CD1c-positive myeloid dendritic cell (primary cell): Measurements from ENCODE around the gene LINGO3.
A peak's percentile ranks its signal among the peaks of the same experiment; 100 is the strongest.

Experiments
- DNase-seq: peaks from one replicate; pipeline ENCODE4 v3.0.0-alpha.2; 2016; ENCODE audit errors: extremely low spot score

Gene LINGO3

DNA sequence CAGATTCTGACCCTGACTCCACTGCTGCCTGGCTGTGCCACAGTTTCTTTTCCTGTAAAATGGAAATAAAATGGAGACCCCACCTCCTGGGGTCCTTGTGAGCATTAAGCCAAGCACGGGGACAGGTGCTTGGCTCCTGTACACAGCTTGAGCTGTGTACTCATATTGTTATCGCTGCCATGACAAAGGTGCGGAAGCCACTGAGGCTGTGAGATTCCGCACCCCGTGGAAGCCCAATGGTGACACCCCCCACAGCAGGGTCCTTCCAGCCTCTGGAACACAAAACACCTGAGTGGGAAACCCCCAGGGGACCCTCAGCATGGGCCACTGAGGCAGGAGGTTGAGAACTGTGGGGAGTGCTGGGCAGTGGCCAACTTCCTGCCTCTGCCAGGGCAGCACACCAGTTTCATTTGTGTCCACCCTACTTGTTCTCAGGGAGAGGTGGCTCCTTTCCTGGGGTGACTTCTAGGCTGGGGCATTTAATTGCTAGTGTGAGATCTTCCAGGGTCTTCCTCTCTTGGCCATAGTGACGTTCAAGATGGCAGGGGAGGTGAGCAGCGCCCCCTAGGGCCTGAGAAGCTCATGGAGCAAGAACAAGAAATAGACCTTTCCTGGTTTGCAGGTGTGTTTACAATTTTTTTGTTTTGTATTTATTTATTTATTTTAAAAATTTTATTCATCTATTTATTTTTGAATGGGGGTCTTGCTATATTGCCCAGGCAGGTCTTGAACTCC lies 46.3 kb downstream of the LINGO3 start:
- peak; percentile 64 for DNase-seq

DNA sequence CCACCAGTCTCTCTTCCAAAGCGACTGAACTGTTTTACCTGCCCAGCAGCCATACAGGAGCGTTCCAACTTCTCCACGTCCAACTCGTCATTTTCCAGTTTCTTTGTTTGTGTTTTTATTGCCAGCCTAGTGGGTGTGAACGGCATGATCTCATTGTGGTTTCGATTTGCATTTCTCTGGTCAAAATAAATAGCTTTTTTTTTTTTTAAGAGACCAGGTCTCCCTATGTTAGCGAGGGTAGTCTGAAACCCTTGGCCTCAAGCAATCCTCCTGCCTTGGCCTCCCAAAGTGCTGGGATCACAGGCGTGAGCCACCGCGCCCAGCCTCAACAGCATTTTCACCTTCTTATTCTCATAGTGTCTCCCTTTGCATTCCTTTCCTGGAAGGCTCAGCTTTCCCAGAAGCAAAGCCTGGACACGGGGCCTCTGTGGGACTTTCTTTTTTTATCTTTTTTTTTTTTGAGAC lies 47.6 kb downstream of the LINGO3 start:
- DNase-seq: no peak

DNA sequence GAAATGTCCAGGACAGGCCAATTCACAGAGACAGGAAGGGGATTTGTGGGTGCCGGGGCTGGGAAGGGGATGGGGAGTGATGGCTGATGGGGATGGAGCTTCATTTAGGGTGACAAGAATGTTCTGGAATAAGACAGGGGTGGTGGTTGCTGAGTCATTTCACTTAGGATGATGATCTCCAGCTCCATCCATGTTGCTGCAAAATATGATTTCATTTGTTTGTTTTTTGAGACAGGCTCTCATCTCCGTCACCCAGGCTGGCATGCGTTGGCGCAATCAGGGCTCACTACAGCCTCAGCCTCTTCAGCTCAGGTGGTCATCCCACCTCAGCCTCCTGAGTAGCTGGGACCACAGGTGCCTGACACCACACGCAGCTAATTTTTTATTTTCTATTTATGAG lies 48.6 kb downstream of the LINGO3 start:
- no peak for DNase-seq
